ENCODE results near the gene MAX. TPM values are rescaled to one million over a fixed set of nuclear protein-coding genes. Genes with fewer than 3 reads are reported as not detected.

The MAX gene
- total RNA-seq, 1 experiment from 2014 or later = 125 TPM

DNA sequence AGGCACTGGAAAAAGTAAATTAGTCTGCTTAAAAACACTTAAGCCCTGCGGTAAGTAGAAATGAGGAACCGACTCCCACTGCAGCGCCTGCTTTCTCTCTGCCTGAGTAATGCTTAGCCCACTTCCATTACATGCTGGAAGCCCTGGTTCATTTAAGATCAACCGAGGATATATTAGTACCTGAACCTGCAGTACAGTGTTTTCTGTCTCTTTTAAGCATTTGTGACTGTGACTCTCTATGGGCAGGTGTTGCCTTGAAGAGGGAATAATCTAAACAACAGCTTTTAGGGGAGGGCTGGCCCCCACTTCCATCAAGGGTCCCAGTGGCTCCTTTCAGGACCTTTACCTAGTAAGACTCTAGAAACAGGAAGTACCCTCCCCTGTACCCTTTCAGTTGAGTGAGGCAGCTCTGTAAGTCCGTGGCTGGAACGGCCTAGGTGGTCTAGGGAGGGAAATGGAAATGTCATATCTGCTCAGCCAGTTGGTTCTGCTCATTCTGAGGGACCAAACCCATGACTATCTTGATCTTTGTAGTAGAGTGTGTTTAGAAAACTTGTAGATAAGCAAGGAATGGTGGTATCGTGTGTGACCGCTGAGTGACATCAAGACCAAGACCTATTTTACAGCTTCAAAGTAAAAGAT lies 59.5 kb downstream of the MAX start:
- Mint-ChIP-seq H3K36me3 (ENCODE audit: insufficient read depth, unreplicated experiment) (peaks cover 33% of the 10 kb centered on the region), H3K9me3 (ENCODE audit: unreplicated experiment) (no peaks in the 10 kb centered on the region), H3K4me1 (ENCODE audit: insufficient read depth, unreplicated experiment) (peaks cover 15% of the 10 kb centered on the region), H3K27ac (ENCODE audit: low read depth, unreplicated experiment) (no peak overlapping the region), H3K4me3 (ENCODE audit: unreplicated experiment) (no peak overlapping the region), H3K27me3 (ENCODE audit: insufficient read depth, unreplicated experiment) (no peaks in the 10 kb centered on the region)
- DNase-seq (ENCODE audit: unreplicated experiment) = no peak
- TF ChIP-seq, protein P1, sequence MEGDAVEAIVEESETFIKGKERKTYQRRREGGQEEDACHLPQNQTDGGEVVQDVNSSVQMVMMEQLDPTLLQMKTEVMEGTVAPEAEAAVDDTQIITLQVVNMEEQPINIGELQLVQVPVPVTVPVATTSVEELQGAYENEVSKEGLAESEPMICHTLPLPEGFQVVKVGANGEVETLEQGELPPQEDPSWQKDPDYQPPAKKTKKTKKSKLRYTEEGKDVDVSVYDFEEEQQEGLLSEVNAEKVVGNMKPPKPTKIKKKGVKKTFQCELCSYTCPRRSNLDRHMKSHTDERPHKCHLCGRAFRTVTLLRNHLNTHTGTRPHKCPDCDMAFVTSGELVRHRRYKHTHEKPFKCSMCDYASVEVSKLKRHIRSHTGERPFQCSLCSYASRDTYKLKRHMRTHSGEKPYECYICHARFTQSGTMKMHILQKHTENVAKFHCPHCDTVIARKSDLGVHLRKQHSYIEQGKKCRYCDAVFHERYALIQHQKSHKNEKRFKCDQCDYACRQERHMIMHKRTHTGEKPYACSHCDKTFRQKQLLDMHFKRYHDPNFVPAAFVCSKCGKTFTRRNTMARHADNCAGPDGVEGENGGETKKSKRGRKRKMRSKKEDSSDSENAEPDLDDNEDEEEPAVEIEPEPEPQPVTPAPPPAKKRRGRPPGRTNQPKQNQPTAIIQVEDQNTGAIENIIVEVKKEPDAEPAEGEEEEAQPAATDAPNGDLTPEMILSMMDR (IDR thresholded peaks at IDR 0.05; ENCODE audit: unreplicated experiment) = no peak
- intact Hi-C loops (cut with micrococcal nuclease) = no loop called here
- ChIA-PET CTCF (interaction anchor here (0.7 to 0.8 kb wide), 2 partner anchors 22 to 126 kb away, joined by 3 to 4 read pairs; no protein-coding TSS in a partner anchor), POLR2A (interaction anchor here (0.6 kb wide), 1 partner anchor 1035 kb away, joined by 3 read pairs; no protein-coding TSS in a partner anchor)
- BruUV-seq (replicated peaks) = no TSS peak

DNA sequence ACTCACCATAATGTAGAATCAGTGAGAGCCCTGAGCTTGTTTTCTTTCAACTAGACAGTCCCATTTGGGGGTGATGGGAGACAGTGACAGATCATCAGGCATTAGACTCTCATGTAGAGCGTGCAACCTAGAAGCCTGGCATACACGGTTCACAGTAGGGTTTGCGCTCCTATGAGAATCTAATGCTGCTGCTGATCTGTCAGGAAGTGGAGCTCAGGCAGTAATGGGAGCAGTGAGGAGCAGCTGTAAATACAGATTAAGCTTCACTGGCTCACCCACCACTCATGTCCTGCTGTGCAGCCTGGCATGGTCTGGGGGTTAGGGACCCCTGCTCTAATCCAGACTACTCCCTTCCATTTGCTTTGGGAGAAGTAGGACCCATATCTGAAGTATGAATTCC lies 60.0 kb downstream of the MAX start:
- Mint-ChIP-seq H3K27me3 (ENCODE audit: insufficient read depth, unreplicated experiment) (no peaks in the 10 kb centered on the region), H3K36me3 (ENCODE audit: insufficient read depth, unreplicated experiment) (peaks cover 33% of the 10 kb centered on the region), H3K27ac (ENCODE audit: low read depth, unreplicated experiment) (no peak overlapping the region), H3K4me1 (ENCODE audit: insufficient read depth, unreplicated experiment) (peaks cover 10% of the 10 kb centered on the region), H3K4me3 (ENCODE audit: unreplicated experiment) (no peak overlapping the region), H3K9me3 (ENCODE audit: unreplicated experiment) (no peaks in the 10 kb centered on the region)
- BruUV-seq (replicated peaks) = no TSS peak
- DNase-seq (ENCODE audit: unreplicated experiment) = no peak
- TF ChIP-seq, protein P1 (IDR thresholded peaks at IDR 0.05; ENCODE audit: unreplicated experiment) = no peak
- intact Hi-C loops (cut with micrococcal nuclease) = no loop called here
- CTCF ChIA-PET = interaction anchor here (0.6 to 0.8 kb wide), 3 partner anchors 22 to 371 kb away, joined by 3 to 4 read pairs (median 4); no protein-coding TSS in a partner anchor
- POLR2A ChIA-PET = interaction anchor here (0.6 kb wide), 1 partner anchor 1036 kb away, joined by 3 read pairs; no protein-coding TSS in a partner anchor

GRCh38 chr14:65041434-65041915 lies 60.8 kb downstream of the MAX start:
- BruUV-seq (replicated peaks) = no TSS peak
- H3K36me3 Mint-ChIP-seq (ENCODE audit: insufficient read depth, unreplicated experiment) = peaks cover 32% of the 10 kb centered on the region
- no peaks in the 10 kb centered on the region for H3K27me3 Mint-ChIP-seq (ENCODE audit: insufficient read depth, unreplicated experiment)
- no peak for DNase-seq (ENCODE audit: unreplicated experiment)
- H3K4me3 Mint-ChIP-seq (ENCODE audit: unreplicated experiment) = no peak overlapping the region
- intact Hi-C loops (cut with micrococcal nuclease) = no loop called here
- TF ChIP-seq, protein P1 (IDR thresholded peaks at IDR 0.05; ENCODE audit: unreplicated experiment) = no peak
- H3K27ac Mint-ChIP-seq (ENCODE audit: low read depth, unreplicated experiment) = no peak overlapping the region
- POLR2A ChIA-PET = interaction anchor here (0.6 kb wide), 1 partner anchor 960 kb away, joined by 3 read pairs; no protein-coding TSS in a partner anchor
- no peaks in the 10 kb centered on the region for H3K9me3 Mint-ChIP-seq (ENCODE audit: unreplicated experiment)
- CTCF ChIA-PET = interaction anchor here (0.6 to 0.7 kb wide), 2 partner anchors 22 to 372 kb away, joined by 3 to 4 read pairs; no protein-coding TSS in a partner anchor
- H3K4me1 Mint-ChIP-seq (ENCODE audit: insufficient read depth, unreplicated experiment) = peaks cover 2% of the 10 kb centered on the region

DNA sequence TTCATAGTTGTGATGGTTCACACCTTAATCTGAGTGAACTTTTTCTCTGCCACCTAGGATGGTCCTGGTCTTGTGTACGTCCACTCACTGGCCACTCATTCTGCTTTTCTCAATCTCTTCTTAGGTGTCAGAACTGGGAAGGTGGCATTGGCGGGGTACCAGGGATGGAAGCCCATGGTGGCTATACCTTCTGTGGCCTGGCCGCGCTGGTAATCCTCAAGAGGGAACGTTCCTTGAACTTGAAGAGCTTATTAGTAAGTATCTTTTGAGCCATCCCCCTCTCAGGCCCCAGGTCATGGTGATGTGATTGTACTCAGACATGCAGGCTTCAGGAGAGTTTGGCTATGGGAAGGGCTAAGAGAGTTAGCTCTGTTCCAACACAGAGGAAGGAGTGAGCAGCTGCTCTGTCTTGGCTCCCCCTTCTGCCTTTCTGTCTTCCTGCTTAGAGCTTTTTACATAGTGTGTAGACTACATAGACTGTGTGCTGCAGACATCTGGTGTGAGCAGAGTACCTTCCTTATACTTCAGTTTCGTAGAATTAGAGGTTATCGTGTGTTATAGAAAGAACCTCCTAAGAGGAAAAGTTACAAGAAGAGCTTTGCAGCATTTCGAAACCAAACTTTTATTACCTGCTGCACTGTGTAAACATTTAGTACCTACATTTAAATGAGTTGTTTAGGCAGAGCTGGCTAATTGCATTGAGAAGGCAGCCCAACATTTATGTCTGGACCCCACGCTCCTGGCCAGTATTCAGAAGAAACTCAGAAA lies 61.5 kb downstream of the MAX start:
- CTCF ChIA-PET = interaction anchor here (0.6 to 1.0 kb wide), 2 partner anchors 32 to 39 kb away, joined by 3 to 4 read pairs; no protein-coding TSS in a partner anchor
- intact Hi-C loops (cut with micrococcal nuclease) = no loop called here
- Mint-ChIP-seq H3K36me3 (ENCODE audit: insufficient read depth, unreplicated experiment) (peaks cover 26% of the 10 kb centered on the region), H3K4me1 (ENCODE audit: insufficient read depth, unreplicated experiment) (no peaks in the 10 kb centered on the region), H3K27ac (ENCODE audit: low read depth, unreplicated experiment) (no peak overlapping the region), H3K27me3 (ENCODE audit: insufficient read depth, unreplicated experiment) (no peaks in the 10 kb centered on the region), H3K9me3 (ENCODE audit: unreplicated experiment) (no peaks in the 10 kb centered on the region), H3K4me3 (ENCODE audit: unreplicated experiment) (no peak overlapping the region)
- no peak for DNase-seq (ENCODE audit: unreplicated experiment)
- POLR2A ChIA-PET = interaction anchor here (0.6 kb wide), 1 partner anchor 961 kb away, joined by 3 read pairs; no protein-coding TSS in a partner anchor
- TF ChIP-seq, protein P1 (IDR thresholded peaks at IDR 0.05; ENCODE audit: unreplicated experiment) = no peak
- BruUV-seq (replicated peaks) = no TSS peak

Measured in MCF 10A (cell line).